HuH-7.5 (cell line): ENCODE data around the gene RAD51B.

ENCODE experiments used
- DNase-seq: peaks from one replicate; pipeline ENCODE4 v3.0.0; 2011; ENCODE audit warnings: low spot score

The RAD51B gene

GRCh38 chr14:68733086-68733914 lies 913.7 kb downstream of the RAD51B start:
- DNase-seq = no peak

- DNase-seq = no peak
Observed at GRCh38 chr14:68734231-68734732, 914.7 kb downstream of the RAD51B start.

GRCh38 chr14:68735856-68736255 lies 916.3 kb downstream of the RAD51B start:
- DNase-seq = no peak

GRCh38 chr14:68736471-68736871 lies 916.9 kb downstream of the RAD51B start:
- no peak for DNase-seq

- DNase-seq = no peak
Observed at GRCh38 chr14:68737086-68737485, 917.5 kb downstream of the RAD51B start.

GRCh38 chr14:68738559-68738958 lies 919.0 kb downstream of the RAD51B start:
- DNase-seq = no peak

GRCh38 chr14:68739701-68740100 lies 920.1 kb downstream of the RAD51B start:
- DNase-seq = no peak

- no peak for DNase-seq
Observed at GRCh38 chr14:68740788-68741476, 921.4 kb downstream of the RAD51B start.

GRCh38 chr14:68741477-68741791 lies 921.9 kb downstream of the RAD51B start:
- no peak for DNase-seq

GRCh38 chr14:68741839-68742470 lies 922.4 kb downstream of the RAD51B start:
- no peak for DNase-seq

GRCh38 chr14:68744613-68745012 lies 925.0 kb downstream of the RAD51B start:
- no peak for DNase-seq

- DNase-seq = no peak
Observed at GRCh38 chr14:68747393-68747792, 927.8 kb downstream of the RAD51B start.

- no peak for DNase-seq
Observed at GRCh38 chr14:68748260-68748659, 928.7 kb downstream of the RAD51B start.

- DNase-seq = no peak
Observed at GRCh38 chr14:68748691-68749090, 929.1 kb downstream of the RAD51B start.

GRCh38 chr14:68749487-68750475 lies 930.2 kb downstream of the RAD51B start:
- DNase-seq = no peak

GRCh38 chr14:68752271-68753006 lies 932.9 kb downstream of the RAD51B start:
- DNase-seq = no peak

- no peak for DNase-seq
Observed at GRCh38 chr14:68753690-68754089, 934.1 kb downstream of the RAD51B start.

GRCh38 chr14:68755016-68755353 lies 935.4 kb downstream of the RAD51B start:
- DNase-seq = no peak

- no peak for DNase-seq
Observed at GRCh38 chr14:68756000-68756481, 936.5 kb downstream of the RAD51B start.

- no peak for DNase-seq
Observed at GRCh38 chr14:68756734-68757133, 937.2 kb downstream of the RAD51B start.

GRCh38 chr14:68757618-68758081 lies 938.1 kb downstream of the RAD51B start:
- DNase-seq = no peak
